ENCODE measurements around the gene LHCGR.
"Not testable (repeated sequence)": the region's sequence is repeated elsewhere in the genome, so short reads cannot be mapped to it uniquely, and the experiment has no call there.

LHCGR gene

DNA sequence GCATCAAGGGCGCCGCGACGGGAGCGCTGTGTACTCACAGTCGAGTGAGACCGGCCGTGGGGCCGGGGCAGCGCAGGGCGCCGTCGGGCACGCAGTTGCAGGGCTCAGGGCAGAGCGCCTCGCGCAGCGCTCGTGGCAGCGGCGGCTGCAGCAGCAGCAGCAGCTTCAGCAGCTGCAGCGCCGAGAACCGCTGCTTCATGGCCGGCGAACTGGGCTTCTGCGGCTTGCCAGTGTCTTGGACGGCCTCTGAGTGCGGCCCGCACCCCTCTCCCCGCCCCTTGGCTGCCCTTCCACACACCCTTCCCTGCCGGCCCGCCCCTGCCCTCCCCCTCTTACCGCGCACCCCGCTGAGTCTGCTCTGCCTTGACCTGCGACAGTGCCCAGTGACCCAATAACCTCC, at the start of gene LHCGR:
TSS of gene LHCGR (minus strand) at position 252 of the 400 bp plus-strand sequence. CDS start at position 199, 53 bp downstream.
- DNase-seq = no peak

DNA sequence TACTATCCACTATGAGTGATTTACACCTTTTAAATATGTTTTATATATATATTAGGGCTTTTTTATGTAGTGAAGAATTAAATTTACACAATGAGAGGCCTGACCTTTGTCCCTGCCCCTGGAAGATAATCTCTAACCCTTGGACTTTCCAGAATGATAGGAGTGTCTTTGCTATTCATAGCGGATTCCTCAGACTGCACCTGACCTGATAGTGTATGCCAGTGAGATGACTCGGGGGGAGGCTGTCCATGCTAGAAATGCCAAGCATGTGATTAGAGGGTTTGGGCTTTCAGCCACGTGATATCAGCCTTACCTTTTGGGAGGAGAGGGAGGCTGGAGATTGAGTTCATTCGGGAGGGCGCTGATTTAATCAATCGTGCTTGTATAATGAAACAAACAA, 44.1 kb upstream of the LHCGR start:
- DNase-seq = no peak

DNA sequence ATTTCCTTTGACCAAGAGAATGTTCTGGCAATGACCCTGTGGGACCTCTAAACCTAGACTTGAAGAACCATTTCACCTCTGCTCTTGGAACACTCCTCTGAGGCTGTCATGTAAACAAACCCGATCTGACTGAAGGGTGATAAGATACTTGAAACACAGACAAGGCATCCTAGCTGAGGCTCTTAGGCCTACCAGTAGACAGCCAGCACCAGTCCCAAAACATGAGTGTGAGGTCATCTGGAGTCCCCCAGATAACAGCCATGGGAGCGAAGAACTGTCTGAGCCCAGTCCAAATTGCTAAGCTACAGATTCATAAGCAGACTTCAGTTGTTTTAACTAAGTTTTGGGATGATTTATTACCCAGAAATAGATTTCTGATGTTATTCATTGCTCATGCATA, 39.5 kb upstream of the LHCGR start:
- DNase-seq = no peak

DNA sequence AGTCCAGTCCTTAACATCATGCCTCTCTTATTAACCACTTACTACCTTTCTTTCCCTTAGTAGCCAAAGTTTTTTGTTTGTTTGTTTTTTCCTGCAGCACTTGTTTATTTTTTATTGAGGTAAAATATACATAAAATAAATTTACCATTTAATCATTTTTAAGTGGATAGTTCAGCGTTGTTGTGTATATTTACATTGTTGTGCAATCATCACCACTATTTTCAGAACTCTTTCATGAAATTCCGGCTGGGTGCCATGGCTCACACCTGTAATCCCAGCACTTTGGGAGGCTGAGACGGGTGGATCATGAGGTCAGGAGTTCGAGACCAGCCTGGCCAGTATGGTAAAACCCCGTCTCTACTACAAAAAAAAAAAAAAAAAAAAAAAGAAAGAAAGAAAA, 38.1 kb upstream of the LHCGR start:
- DNase-seq = no peak

DNA sequence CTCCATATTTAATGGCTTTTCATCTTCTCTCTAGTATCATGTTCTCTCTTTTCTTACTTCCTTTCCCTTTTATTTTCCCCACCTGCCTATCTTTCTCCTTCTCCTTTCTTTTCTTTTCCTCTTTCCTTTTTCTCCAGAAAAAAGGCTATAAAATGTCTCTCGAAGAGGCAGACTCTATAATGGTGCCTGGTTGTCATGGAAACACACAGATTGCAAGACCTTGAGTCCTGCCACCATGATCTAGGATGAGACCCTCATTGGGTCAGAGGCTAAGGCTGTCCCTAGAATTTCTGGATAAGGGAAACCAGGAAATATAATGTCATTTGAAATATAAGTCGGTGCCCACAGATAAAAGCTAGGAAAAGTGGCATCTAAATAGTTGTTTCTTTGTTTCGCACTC, 36.5 kb upstream of the LHCGR start:
- no peak for DNase-seq

DNA sequence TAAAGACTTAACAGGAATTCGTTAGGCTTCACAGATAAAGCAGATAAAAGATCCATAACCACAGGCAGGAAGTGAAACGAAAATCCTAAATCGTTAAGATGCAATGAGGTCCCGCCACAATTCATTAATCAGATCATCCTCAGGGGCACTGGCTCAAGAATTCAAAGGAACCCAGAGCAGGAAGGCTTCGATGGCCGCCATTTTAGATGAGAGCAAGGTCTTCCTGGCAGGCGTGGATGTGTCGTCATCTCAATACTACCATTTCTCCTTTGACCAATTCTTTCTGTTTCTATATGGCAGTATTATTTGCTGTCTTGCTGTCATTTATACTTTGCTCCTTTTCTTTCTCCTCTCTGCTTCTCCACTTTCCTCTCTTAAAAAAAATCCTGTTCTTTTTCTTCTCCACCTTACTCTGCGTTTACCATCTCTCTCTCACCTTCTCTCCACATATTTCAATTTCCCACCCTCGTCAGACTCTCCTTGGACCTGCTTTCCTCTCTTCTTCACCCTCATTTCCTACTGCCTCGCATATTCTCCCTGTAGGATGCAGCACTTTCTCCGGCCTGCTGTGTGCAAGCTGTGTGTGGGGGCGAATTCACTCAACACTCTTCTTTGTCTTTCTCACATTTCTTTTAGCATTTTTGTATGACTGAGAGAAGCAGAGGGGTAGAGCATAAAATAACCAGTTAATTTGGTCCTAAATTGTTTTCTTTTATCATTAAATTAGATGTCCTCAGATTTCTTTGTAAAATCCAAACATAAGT, 35.1 kb upstream of the LHCGR start:
- DNase-seq = no peak

DNA sequence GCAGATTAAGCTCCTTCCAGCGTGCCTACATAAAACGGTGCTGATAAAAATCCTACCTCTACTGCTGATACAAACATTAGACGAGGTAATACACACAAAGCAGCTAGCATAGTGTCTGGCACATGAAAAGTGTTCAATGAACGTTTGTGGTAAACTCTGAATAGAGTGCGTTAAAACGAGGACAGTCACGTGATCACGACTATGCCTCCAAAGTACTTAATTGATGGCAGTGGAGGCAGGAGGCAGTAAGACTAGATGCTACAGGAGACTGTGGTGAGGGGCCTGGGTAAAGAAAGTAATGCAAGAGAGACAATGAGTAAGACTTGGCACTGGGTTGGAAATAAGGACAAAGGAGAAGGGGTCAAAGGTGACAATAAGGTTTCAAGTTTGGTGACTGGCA, 32.1 kb upstream of the LHCGR start:
- DNase-seq = no peak

DNA sequence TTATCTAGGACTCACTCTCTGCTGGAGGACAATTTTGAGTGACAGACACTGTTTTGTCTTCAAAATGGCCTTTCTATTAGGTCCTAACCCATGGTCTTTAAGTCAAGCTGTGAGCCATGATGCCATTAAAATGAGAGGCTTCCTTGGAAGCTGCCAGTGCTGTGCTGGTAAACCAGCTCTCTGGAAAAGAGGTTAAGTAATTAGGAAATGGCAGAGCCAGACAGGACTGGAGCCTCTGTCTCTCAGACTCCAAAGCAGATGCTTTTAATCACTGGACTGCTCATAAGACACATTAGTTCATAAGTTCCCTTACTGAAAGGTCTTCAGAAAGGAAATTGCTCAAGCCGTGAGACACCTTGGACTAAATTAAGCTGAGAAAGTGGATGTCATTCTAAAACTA, 25.8 kb upstream of the LHCGR start:
- no peak for DNase-seq

DNA sequence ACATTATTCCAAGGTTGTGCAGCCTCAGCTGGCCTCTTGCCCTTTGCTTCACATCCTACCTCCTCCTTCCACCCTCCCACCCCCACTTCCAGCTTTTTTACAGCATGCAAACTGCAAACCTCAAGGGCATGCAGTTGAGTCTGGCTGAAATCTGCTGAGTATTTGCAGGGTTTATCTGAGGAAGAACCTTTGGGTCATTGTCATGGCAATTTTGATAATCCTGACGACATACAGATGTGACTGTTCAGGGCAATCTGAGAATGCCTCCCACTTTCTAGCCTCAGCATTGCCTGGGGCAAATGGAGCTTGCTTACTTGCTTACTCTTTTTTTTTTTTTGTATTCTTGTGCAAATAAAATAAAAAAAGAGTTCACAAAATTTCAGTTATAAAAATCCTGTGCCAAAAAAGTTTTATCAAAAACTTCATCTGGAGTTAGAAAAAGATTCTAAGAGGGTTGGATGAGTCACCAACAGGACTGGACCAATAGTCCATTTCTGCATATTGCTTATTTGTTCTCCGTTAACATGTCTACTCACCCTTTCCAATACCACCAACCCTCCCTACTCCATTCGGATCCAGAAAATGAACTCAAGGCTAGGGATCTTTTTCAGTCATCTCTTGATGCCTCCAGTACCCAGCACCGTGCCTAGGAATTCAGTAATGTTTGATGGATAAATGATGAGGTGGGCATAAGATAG, 23.6 kb upstream of the LHCGR start:
- no peak for DNase-seq

DNA sequence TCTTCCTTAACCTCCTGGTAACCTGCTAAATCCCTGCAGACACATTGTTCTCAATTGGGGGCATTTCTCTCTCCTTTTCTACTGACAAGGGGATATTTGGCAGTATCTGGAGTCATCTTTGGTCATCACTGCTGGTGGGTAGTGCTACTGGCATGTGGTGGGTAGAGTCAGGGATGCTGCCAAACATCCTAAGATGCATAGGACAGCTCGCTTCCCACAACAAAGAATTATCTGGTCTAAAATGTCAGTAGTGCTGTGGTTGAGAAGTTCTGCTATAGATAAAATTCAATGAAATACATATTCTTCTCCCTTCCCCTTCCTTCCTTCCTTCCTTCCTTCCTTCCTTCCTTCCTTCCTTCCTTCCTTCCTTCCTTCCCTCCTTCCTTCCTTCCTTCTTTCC, 18.7 kb upstream of the LHCGR start:
- no peak for DNase-seq

DNA sequence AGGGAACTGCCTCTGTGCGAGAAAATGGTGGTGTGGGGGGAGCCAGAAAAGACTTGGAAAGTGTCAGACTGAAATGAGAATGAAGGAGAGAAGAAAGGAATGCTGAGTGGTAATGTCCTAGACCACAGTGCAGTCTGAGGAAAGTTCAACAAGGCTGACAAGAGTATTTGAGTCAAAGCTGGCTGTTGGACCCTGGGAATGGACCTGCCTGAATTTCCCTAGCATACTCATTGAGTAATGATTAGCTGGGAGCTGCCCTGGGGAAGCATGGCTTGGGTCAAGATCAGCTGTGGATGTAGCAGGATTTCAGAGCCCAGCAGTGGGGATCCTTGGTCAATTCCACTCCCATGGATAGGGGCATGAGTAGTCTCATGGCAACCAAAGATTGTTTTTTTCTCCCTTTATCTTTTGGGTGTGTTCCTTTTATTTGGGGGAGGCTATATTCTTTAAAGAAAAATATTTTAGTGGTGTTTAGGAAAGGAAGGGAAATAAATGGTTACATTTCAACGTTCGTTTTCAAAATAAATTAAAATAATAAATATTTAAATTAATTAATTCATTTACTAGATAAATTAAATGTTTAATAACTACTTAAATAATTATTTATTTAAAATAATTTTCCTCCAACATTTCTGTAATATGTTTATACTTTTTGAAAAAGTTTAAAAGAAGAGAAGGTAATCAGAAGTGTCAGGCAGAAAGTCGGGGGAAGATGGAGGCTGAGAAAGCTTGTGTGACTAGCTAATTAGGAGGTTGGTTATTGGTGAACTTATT, 15.9 kb upstream of the LHCGR start:
- DNase-seq = no peak

DNA sequence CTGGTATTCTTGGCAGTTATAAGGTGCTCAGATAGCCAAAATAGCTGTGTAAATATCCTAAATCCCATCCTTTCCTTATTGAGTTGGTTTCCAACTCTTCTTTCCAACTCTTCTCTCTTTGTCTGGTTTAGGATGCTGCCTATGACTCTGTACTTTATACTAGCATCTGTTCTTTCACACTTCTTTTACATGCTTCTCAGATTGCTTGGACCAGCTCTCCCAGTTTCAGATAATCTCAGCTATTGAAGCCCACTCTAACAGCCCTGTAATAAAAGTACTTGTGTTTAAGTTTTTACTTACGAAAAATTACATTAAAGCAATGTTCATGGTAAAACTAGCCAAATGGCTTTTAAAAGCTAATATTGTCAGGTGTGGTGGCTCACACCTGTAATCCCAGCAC, 14.7 kb upstream of the LHCGR start:
- no peak for DNase-seq

DNA sequence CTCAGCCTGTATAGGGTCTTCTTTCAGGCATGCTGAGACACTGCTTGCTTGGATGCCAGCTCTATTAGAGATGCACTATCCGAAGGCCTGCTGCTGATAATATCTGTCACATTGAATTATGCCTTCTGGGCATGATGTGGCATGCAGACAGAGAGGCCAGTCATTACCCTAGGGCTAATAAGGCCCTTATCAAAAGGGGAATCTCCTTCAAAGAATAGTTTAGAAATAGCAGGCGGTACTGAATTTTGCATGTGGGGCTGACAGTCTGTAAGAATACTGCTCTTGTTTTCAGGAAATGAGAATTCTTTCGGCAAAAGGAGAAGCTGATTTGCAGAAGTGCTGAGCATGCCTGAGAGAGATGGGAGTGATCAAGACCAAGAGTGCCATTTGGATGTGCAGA, 13.1 kb upstream of the LHCGR start:
- DNase-seq = no peak

DNA sequence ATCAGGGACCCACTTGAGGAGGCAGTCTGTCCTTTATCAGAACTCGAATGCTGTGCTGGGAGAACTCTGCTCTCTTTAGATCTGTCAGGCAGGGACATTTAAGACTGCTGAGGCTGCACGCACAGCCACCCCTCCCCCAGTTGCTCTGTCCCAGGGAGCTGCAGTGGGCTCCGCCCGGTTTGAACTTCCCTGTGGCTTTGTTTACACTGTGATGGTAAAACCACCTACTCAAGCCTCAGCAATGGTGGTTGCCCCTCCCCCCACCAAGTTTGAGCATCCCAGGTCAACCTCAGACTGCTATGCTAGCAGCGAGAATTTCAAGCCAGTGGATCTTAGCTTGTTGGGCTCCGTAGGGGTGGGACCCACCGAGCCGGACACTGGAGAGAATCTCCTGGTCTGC, 11.8 kb upstream of the LHCGR start:
- no peak for DNase-seq

DNA sequence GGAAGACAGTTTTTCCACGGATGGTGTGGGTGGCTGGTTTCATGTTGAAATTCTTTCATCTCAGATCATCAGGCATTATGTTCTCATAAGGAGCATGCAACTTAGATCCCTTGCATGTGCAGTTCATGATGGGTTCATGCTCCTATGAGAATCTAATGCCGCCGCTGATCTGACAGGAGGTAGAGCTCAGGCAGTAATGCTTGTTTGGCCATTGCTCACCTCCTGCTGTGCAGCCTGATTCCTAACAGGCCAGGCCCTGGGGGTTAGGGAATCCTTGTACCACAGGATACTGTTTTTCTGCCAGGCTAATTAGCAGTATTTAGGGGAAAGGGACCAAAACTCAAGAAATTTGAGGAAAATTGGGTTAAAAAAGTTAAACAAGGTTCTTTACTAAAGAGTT, 5.3 kb upstream of the LHCGR start:
- no peak for DNase-seq

DNA sequence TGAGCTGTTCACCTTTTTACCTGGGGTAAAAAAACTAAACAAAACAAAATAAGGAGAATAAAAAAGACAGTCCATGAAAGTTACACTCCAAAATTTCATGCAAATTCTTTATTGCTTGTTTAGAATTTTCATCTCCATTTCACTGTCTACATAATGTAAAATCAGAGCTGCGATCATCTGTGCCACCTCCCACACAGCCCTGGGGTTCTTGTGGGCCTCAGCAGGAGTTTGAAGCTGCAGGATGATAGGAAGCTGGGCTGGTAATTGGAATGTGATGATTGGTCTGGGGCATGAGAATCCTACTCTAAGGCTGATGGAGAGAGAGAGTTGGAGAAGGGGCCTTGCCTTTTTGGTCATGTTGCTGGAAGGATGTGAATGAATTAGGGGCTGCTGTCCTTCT, 4.2 kb upstream of the LHCGR start:
- DNase-seq = no peak

DNA sequence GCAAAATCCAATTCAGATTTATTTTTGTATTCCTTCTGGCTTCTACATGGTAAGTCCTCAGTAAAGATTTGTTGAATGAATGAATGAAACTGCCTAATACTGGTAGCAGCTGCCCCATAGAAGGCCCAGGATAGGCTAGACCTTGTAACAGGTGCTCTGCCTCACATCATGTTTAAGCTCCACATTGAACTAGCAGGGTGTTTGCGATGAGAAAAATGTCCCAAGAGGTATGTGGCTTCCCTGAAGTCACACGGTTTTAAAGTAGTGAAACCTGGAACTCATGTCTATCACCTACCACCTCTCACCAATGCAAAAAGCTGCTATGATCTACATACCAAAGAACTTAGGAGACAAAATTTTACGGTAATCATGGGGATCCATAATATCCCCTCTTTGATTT, 765 bp upstream of the LHCGR start:
- DNase-seq = no peak

DNA sequence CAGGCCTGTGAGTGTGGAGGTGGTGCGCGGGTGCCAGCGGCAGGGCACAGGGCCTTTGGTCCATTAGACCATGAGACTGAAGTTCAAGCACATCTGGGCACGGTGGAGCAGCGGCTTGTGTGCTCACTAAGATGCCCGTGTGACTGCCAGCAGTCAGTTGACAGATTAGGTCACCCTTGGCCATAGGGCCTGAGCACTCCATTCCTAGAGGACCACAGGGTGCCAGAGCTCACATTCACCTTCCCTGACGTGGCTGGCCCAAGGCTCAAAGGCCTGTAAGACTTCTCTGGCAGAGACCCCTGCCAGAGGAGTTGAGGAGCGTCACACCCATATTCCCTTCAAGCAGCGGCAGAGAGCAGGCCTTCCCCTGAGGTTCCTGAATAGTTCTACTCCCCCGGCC, 650 bp downstream of the LHCGR start:
- DNase-seq = no peak

DNA sequence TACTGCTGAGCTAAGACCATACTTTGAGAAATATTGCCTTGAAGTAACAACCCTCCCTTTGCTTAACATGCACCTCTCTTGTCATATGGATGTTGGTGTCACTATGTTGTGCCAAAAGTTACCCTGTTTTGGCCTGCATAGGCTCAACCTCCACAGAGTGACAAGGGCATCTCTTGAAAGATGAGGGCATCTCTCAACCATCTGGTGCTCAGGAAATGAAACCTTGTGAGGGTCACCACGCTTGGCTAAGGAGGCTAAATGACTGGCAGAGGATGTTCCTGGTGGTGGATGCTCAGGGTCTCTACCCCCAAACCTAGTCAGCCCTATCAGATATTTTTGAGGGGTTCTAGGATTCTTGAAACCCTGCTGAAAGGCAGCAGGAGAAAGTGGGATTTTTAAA, 2.3 kb downstream of the LHCGR start:
- no peak for DNase-seq

DNA sequence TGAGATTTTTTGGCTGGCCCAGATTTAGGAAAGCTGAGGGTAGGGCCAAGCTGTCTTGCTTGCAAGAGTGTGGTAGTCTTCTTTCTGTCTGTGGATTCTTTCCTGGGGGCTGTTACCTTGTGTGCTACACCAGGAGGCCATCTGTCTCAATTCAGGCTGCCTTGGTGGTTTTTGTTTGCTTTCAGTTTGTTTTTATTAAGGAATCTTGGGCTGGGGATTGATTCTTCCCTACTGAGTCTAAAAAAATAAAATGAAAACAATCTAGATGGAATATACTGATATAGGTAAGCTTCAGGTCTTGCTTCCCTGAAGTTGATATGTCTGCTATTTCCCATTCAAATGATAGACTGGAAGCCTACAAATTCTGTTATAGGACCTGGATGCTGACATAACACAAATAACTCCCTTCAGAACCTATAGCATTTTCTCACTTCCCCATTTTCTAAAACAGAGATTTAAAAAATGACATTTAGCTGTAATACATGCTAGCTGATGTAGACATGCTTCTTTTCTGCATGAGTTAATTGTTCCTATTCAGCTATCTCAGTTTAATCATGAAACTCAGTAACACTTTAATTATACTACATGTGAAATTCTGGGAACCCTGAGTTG, 5.3 kb downstream of the LHCGR start:
- no peak for DNase-seq

DNA sequence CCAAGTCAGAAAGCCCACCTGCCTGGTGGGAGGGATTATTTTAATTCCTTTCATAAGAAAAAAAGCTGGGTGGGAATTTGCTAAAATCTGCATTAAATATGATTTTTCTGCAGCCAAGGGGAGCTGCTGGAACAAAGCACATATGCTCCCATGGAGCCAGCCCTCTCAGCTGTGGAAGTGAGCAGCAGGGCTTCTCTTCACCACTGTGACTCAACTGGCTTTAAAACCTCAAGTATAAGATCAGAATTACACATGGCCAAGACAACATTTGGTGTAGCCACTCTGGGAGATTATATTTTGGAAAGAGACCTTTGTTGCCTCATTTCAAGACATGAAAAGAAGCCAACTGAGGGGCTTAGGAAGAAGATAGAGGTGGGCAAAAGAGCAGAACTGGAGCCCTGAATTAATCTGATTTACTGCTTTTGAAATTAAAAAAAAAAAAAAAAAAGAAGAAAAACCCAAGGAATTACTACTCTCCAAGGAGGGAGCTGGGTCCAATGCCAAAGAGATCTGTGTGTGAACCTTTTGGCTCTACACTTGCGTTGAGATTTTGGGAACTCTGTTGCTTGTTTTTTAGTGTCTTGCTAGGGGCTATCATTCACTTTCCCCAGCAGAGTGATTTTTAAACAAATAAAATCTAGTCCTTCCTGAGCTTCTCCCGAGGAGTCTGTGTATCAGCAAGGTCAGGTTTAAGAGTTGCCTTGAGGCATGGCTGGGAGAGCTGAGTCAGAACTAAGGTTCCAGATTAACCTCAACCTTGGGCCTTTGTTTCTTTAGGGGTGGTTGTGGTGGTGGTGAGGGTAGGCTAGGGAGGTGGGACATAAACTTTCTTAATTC, 6.0 kb downstream of the LHCGR start:
- DNase-seq = no peak

DNA sequence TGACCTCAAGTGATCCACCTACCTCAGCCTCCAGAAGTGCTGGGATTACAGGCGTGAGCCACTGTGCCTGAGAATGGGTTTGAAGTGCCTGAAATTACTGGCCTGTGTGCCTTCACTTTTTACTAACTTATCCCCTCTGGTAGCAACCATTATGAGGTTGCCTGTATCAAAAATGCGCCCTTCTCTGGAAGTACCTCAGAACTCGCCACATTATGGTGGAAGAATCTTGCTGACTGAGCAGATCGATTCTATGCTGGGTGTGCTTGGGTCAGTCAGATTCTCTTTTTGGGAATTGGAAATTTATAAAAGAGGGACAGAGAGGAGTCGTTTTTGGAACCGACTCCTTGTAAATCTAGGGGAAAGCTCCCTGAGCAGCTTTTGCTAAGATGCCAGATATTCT, 8.2 kb downstream of the LHCGR start:
- no peak for DNase-seq

DNA sequence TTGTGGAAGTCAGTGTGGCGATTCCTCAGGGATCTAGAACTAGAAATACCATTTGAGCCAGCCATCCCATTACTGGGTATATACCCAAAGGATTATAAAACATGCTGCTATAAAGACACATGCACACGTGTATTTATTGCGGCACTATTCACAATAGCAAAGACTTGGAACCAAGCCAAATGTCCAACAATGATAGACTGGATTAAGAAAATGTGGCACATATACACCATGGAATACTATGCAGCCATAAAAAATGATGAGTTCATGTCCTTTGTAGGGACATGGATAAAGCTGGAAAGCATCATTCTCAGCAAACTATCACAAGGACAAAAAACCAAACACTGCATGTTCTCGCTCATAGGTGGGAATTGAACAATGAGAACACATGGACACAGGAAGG, 16.3 kb downstream of the LHCGR start:
- DNase-seq = not testable (repeated sequence)
